Activated naive CD8-positive, alpha-beta T cell treated with anti-CD3 and anti-CD28 coated beads, Interleukin-2, amount 10 ng/mL, durations not matched to agents 7 days and 5 days (primary cell): Measurements from ENCODE around the gene STARD5. TPM values are rescaled to one million over a fixed set of nuclear protein-coding genes. Genes with fewer than 3 reads are reported as not detected.
A peak's percentile ranks its signal among the peaks of the same experiment; 100 is the strongest.

ENCODE experiments used
- ATAC-seq: fragments of 150-1000 bp; cut with Tn5 transposase; one replicate; pipeline ENCODE4 v1.10.0; 2021; ENCODE audit warnings: low read depth, moderate library complexity
- POLR2A ChIA-PET: fragments of 350-600 bp; sonication (Branson Sonifier 250); formaldehyde crosslinking; loops from one replicate; lab custom pipeline; 2021; ENCODE audit warnings: antibody characterized with exemption; lab: Charles Lee
- DNase-seq: peaks from one replicate; pipeline ENCODE4 v3.0.0; 2021
- H3K27ac Mint-ChIP-seq: one replicate; pipeline ENCODE4 v1.8.0; 2022; ENCODE audit warnings: mild to moderate bottlenecking, mixed read lengths
- H3K27me3 Mint-ChIP-seq: one replicate; pipeline ENCODE4 v1.8.0; 2022; ENCODE audit warnings: mild to moderate bottlenecking, moderate library complexity, mixed read lengths
- H3K36me3 Mint-ChIP-seq: one replicate; pipeline ENCODE4 v1.8.0; 2021; ENCODE audit warnings: mild to moderate bottlenecking, mixed read lengths
- H3K4me1 Mint-ChIP-seq: one replicate; pipeline ENCODE4 v1.8.0; 2021; ENCODE audit warnings: mixed read lengths
- H3K4me3 Mint-ChIP-seq: one replicate; pipeline ENCODE4 v1.8.0; 2022; ENCODE audit warnings: mild to moderate bottlenecking, moderate library complexity, mixed read lengths
- H3K9me3 Mint-ChIP-seq: one replicate; pipeline ENCODE4 v1.8.0; 2021; ENCODE audit warnings: mixed read lengths
- total RNA-seq, 2 experiments: library from RNA; stranded (reverse); gene quantifications; one replicate each; pipeline ENCODE4 v1.2.3, GENCODE V29; 2021

STARD5 gene
- total RNA-seq, 2 experiments from 2014 or later, result 5.4 to 7.2 TPM

DNA sequence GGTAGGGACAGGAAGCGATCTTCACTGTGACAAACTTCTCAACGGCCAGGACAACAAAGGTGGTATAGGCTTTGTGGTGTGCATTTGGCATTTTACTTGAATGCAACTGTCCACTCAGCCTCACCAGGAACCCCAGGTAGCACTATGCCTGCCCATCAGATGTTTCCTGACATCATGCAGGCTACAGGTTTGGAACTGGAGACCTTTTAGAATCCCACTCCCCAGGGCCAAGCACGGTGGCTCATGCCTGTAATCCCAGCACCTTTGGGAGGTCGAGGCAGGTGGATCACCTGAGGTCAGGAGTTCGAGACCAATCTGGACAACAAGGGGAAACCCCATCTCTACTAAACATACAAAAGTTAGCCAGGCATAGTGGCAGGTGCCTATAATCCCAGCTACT is 9.6 kb downstream of the STARD5 start:
- Mint-ChIP-seq H3K27me3 (no peaks in the 10 kb centered on the region), H3K36me3 (peaks cover 44% of the 10 kb centered on the region), H3K27ac (peak overlapping the region; percentile 75), H3K4me1 (peaks cover 31% of the 10 kb centered on the region), H3K4me3 (no peak overlapping the region), H3K9me3 (no peaks in the 10 kb centered on the region)
- DNase-seq, result no peak
- POLR2A ChIA-PET, result interaction anchor here (9.2 kb wide), 1 partner anchor 20 kb away, joined by 97 read pairs; no protein-coding TSS in a partner anchor
- ATAC-seq, result no peak

DNA sequence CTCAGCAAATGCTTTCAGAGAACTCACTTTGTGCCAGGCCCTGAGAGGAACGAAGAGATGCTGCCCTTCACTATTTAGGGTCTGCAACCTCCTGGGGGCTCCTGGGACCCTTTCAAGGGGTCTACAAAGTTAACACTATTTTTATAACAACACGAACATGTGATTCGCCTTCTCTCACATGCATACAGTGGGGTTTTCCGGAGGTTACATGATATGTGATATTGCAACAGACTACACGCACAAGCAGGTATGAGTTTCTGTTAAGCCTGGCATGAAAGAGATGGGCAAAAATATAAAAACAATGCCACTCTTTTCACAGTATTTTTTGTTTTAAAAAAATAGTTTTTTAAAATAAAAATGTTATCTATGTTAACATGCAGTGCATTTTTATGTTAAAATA is 10.3 kb downstream of the STARD5 start:
- H3K36me3 Mint-ChIP-seq, result peaks cover 49% of the 10 kb centered on the region
- peaks cover 38% of the 10 kb centered on the region for H3K4me1 Mint-ChIP-seq
- no peaks in the 10 kb centered on the region for H3K27me3 Mint-ChIP-seq
- H3K9me3 Mint-ChIP-seq, result no peaks in the 10 kb centered on the region
- ATAC-seq (no peak), DNase-seq (no peak)
- H3K4me3 Mint-ChIP-seq, result no peak overlapping the region
- POLR2A ChIA-PET, result interaction anchor here (9.2 kb wide), 1 partner anchor 20 kb away, joined by 97 read pairs; no protein-coding TSS in a partner anchor
- no peak overlapping the region for H3K27ac Mint-ChIP-seq

DNA sequence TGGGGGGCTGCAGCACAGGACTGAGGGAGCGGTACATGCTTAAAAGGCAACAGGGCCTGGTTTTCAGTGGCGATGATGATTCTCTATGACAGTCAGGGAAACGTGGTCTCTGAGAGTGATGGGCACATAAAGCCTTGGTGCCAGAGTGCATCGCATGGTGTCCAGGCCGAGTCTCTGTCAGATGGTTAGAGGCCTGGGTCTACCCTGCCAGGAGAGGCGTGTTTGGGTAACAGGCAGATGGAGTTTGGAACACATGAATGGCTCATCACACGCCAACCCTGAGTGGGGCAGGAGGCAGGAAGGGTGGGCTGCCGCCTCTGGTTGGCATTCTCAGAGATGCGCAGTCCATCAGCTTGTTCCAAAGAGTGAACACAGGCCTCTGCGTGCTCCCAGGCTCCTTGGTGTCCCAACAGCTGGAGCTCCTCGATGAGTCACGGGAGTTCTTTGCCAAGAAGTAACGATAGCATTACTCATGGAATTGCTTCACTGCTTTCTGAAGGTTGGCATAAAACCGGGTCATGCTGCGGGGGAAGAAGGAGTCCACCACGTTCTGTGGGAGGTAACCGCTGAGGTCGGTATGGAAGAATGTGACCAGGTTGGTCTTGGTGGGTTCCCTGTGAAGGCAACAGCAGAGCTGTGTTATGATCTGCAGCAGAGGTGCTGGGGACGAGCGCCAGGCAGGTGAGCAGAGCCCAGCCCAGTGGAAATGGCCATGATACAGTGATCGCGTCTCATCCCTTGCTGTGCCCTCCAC is 11.0 kb downstream of the STARD5 start:
- H3K27ac Mint-ChIP-seq, result peak overlapping the region; percentile 54
- DNase-seq, result no peak
- no peak overlapping the region for H3K4me3 Mint-ChIP-seq
- no peaks in the 10 kb centered on the region for H3K27me3 Mint-ChIP-seq
- H3K9me3 Mint-ChIP-seq, result no peaks in the 10 kb centered on the region
- peaks cover 41% of the 10 kb centered on the region for H3K4me1 Mint-ChIP-seq
- POLR2A ChIA-PET, result interaction anchor here (9.2 kb wide), 1 partner anchor 19 kb away, joined by 97 read pairs; no protein-coding TSS in a partner anchor
- peaks cover 54% of the 10 kb centered on the region for H3K36me3 Mint-ChIP-seq
- ATAC-seq, result no peak

DNA sequence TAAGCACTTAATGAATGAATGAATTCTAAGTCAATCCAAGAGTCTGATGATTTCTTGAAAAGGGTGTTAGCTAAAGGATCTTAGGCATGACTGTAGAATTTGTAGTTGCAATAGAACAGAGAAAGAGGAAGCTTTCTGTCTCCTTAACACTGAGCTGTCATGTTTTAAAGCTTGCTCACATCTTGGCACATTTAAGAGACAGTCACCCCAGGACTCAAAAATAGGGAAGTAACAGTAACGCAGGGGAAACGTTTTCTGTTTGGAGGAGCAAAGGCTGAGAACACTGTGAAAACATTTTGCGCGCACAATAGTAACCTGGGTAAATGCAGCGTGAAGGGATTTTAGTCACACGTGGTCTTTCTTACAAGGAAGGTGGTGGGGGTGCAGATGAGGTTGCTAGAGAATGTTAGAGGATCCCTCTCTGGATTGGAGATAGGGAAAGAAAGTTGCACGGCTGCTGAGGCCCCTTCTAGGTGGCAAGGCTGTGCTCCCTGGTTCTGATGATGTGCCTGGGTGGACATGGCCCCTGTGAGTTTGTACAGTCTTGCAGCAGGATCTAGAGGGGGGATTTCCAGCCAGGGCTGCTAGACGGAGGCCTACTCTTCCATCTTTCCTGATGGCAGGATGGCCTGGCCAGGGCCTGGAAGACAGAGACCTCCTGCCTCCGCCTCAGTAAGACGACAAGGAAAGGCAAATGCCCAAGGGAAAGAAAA is 12.0 kb downstream of the STARD5 start:
- H3K27ac Mint-ChIP-seq, result peak overlapping the region; percentile 54
- H3K9me3 Mint-ChIP-seq, result no peaks in the 10 kb centered on the region
- ATAC-seq, result no peak
- DNase-seq, result no peak
- POLR2A ChIA-PET, result interaction anchor here (1.3 to 9.2 kb wide), 4 partner anchors 11 to 25 kb away, joined by 3 to 97 read pairs (median 36); partner anchors contain the start of gene STARD5
- H3K27me3 Mint-ChIP-seq, result no peaks in the 10 kb centered on the region
- H3K36me3 Mint-ChIP-seq, result peaks cover 60% of the 10 kb centered on the region
- H3K4me3 Mint-ChIP-seq, result no peak overlapping the region
- H3K4me1 Mint-ChIP-seq, result peaks cover 47% of the 10 kb centered on the region

DNA sequence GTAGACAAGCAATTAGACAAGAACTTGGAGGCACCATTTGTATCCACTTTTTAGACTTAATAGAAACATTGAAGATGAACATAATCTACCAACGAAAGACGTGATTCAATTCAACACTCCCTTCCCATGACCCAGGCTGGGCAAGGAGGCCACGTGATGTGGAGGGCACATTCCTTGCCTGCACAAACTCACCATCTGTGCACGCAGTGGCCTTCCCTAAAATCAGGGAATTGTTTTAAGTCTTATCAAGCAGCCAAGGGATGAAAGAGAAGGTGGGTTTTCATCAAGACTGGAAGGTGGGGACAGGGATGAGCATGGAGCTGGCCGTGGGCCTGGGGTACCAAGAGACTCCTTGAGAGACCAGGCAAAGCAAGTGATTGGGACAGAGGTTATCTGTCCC is 13.5 kb downstream of the STARD5 start:
- no peak for DNase-seq
- ATAC-seq, result no peak
- Mint-ChIP-seq H3K4me3 (no peak overlapping the region), H3K9me3 (no peaks in the 10 kb centered on the region), H3K36me3 (peaks cover 67% of the 10 kb centered on the region), H3K27me3 (no peaks in the 10 kb centered on the region), H3K27ac (peak overlapping the region; percentile 24), H3K4me1 (peaks cover 53% of the 10 kb centered on the region)
- POLR2A ChIA-PET, result interaction anchor here (1.9 to 9.2 kb wide), 4 partner anchors 9 to 16 kb away, joined by 6 to 97 read pairs (median 36); partner anchors contain the start of gene STARD5

DNA sequence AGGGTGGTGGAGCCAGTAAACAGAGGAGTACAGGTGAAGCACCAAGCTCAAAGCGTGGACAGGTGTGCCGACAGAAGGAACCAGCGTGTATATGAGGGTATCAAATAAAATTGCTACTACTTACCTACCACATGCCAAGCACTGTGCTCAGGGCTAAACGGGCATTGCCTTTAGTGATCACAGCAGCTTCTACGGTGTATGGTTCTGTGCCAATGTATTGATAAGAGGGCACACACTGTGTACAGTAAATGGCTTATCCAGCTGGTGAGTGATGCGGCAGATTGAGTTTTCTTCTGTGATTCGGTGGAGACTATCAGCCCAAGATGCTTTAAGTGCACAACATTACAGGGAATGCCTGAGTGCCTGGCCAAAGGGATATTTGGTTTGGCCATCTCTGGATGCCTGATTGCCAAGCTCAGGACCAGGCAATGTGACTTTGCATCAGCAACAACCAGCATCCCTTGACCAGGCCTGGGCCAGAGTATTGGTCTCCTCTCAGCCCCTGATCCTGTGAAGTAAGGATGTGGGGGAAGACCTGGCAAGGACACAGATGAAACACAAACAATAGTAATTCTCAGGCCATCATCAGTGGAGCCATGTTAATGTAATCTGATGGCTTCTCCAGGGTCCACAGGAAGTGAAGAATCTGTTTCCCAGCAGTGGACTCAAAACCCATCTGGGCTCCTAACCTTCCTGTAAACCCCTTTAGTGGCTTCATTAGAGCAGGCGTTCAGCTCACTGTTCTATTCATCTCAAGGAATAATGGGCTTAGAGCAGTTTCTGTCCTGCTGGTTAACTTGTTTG is 14.1 kb downstream of the STARD5 start:
- H3K4me1 Mint-ChIP-seq, result peaks cover 48% of the 10 kb centered on the region
- ATAC-seq (no peak), DNase-seq (no peak)
- no peak overlapping the region for H3K4me3 Mint-ChIP-seq
- peaks cover 63% of the 10 kb centered on the region for H3K36me3 Mint-ChIP-seq
- H3K27ac Mint-ChIP-seq, result peak overlapping the region; percentile 60
- no peaks in the 10 kb centered on the region for H3K27me3 Mint-ChIP-seq
- POLR2A ChIA-PET, result interaction anchor here (0.9 to 9.2 kb wide), 7 partner anchors 9 to 31 kb away, joined by 3 to 97 read pairs (median 6); partner anchors contain the start of gene STARD5
- H3K9me3 Mint-ChIP-seq, result no peaks in the 10 kb centered on the region

DNA sequence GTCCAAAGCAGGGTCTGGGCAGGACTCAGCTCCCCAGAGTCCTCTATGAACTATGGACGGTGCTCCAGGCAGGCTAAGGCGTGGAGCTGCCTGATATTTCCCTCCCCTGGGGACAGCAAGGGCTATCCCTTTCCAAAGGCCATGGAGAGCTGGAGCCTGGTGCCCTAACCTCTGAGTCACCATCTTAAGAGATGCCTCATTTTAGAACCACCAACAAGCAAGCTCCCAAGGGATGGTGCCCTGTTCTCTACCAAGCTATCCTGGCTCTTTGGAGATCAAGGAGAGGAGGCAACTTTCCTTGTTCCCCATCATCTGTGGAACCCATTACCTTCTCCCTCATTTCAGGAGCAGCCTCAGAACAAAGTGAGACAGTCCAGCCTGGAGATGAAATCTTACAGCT is 15.7 kb downstream of the STARD5 start:
- ATAC-seq (no peak), DNase-seq (no peak)
- Mint-ChIP-seq H3K9me3 (no peaks in the 10 kb centered on the region), H3K4me3 (no peak overlapping the region), H3K4me1 (peaks cover 60% of the 10 kb centered on the region), H3K36me3 (peaks cover 77% of the 10 kb centered on the region), H3K27me3 (no peaks in the 10 kb centered on the region), H3K27ac (peak overlapping the region; percentile 54)
- POLR2A ChIA-PET, result interaction anchor here (1.2 to 9.2 kb wide), 6 partner anchors 8 to 30 kb away, joined by 3 to 97 read pairs (median 16); partner anchors contain the start of gene STARD5

DNA sequence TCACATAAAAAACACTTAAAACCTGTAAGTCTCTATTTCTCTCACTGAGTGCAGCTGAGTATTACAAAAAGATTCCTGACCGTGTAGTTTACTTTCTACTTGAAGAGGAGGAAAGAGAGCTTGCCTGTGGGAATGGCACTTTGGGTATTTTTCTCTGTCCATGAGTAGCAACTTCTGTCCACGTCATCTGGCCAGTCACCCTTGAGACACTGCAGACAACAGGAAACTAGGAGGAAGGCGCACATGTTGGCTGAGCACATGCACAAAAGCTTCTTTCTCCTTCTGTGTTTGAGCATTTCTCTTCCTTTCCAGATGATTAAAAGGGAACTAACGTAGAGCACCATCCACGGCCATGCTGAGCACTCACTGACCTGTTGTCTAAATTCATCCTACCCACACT is 19.7 kb downstream of the STARD5 start:
- no peaks in the 10 kb centered on the region for H3K9me3 Mint-ChIP-seq
- ATAC-seq (no peak), DNase-seq (no peak)
- POLR2A ChIA-PET, result interaction anchor here (1.3 to 8.3 kb wide), 5 partner anchors 12 to 29 kb away, joined by 3 to 88 read pairs (median 22); partner anchors contain the start of gene STARD5
- H3K36me3 Mint-ChIP-seq, result peaks cover 86% of the 10 kb centered on the region
- H3K27ac Mint-ChIP-seq, result peak overlapping the region; percentile 98
- H3K27me3 Mint-ChIP-seq, result no peaks in the 10 kb centered on the region
- H3K4me1 Mint-ChIP-seq, result peaks cover 68% of the 10 kb centered on the region
- H3K4me3 Mint-ChIP-seq, result peak overlapping the region; percentile 100

DNA sequence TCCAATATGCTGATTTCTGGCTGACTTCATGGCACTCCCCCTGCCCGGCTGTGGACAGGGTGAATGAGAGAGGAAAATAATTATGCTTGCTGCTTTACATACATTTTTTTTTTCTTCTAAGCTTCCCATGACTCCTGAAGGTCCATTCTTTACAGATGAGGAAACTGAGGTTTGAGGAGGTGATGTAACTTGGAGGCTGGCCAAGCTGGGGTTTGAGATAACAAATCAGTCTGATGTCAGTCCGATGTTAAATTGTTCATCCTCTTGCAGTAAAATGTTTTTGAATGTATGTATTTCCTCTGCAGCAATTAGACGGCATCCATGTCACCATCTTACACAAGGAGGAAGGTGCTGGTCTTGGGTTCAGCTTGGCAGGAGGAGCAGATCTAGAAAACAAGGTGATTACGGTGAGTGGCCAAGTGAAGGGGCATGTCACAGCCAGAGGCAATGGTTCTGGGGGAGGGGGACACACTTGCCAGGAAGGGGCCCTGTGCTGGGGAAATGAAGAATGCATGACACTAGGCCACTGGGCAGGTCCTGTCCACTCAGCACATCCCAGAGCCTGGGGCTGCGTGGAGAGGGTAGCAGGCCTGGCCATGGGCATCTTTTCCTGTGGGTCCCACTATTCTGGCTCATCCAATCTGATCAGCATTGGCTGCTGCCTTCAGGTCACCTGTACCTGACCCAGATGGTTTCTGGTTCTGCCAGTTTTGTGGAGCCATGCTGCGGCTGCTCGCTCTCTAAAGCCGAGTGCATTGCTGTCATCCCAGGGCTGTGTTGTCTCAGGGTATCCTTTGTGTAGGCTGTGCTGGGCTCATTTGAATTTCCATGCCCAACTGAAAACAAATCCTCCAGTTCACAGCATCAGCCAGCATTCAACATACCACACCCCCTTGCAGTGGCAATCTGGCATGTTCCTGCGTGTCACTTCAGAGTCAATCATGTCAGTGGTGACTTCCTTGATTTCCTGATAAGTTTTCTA is 20.4 kb downstream of the STARD5 start:
- DNase-seq, result no peak
- H3K9me3 Mint-ChIP-seq, result no peaks in the 10 kb centered on the region

DNA sequence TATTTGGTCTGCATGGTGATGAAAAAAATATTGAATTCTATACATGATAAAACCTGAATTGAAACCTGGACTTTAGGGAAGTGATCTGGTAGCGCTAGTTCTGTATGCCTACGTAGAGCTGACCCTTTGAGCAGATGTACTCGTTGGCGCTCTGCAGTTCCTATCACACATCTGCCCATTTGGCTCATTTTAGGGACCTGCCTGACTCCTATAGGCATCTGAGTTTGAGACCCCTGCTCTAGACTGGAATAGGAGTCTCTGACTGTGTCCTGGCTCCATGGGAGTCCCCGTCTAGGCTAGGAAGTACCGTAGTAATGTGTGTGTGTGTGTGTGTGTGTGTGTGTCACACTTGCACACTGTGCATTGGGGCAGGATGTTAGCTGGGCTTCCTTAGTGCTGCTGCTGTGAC is 21.2 kb downstream of the STARD5 start:
- peak overlapping the region; percentile 100 for H3K4me3 Mint-ChIP-seq
- POLR2A ChIA-PET, result interaction anchor here (0.7 to 8.3 kb wide), 11 partner anchors 7 to 301 kb away, joined by 3 to 88 read pairs (median 7); partner anchors contain the start of genes STARD5 and TLNRD1
- DNase-seq, result no peak
- H3K9me3 Mint-ChIP-seq, result no peaks in the 10 kb centered on the region
- no peaks in the 10 kb centered on the region for H3K27me3 Mint-ChIP-seq
- H3K27ac Mint-ChIP-seq, result peak overlapping the region; percentile 98
- H3K4me1 Mint-ChIP-seq, result peaks cover 59% of the 10 kb centered on the region
- H3K36me3 Mint-ChIP-seq, result peaks cover 89% of the 10 kb centered on the region
- ATAC-seq, result peak; percentile 22

More for the DNA sequence above, 20.4 kb downstream of the STARD5 start:
- Mint-ChIP-seq H3K4me1 (peaks cover 63% of the 10 kb centered on the region), H3K36me3 (peaks cover 86% of the 10 kb centered on the region), H3K27me3 (no peaks in the 10 kb centered on the region), H3K27ac (peak overlapping the region; percentile 98), H3K4me3 (peak overlapping the region; percentile 100)
- POLR2A ChIA-PET, result interaction anchor here (0.8 to 8.3 kb wide), 9 partner anchors 11 to 28 kb away, joined by 3 to 88 read pairs (median 7); partner anchors contain the start of gene STARD5
- peak; percentile 4 for ATAC-seq

DNA sequence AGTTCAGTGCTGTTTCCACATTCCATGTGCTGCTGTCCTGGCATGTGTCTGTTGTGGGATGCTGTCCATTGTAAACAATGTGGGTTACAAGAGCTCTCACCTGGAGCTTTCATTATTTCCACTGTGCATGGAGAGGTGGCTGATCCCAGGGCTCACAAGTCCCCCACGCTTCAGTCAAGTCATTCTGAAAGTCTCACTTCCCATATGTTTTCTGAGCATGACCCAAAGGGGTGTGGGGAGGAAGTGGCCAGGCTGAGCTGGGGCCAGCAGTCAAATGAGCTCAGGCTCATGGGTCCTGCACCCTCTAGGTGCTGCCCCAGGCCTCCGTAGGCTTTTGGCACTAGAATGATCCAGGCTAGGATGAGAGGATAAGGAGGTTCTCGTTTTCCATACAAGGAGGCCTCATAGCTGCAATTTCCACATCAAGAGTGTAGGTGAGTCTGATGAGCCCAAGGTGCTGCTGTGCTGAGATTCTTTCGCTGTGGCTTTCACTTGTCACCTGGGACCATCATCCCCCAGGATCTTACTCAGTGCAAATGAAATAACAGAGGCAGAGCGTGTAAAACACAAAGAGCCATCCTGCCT is 22.0 kb downstream of the STARD5 start:
- Mint-ChIP-seq H3K36me3 (peaks cover 90% of the 10 kb centered on the region), H3K4me3 (peak overlapping the region; percentile 100), H3K27ac (peak overlapping the region; percentile 98), H3K27me3 (no peaks in the 10 kb centered on the region), H3K4me1 (peaks cover 52% of the 10 kb centered on the region), H3K9me3 (no peaks in the 10 kb centered on the region)
- ATAC-seq (peak; percentile 57), DNase-seq (no peak)
- POLR2A ChIA-PET, result interaction anchor here (0.7 to 8.3 kb wide), 15 partner anchors 8 to 300 kb away, joined by 3 to 88 read pairs (median 10); partner anchors contain the start of genes STARD5 and TLNRD1
